Left lung (tissue), 10 donors: ENCODE data around the gene SWAP70. TPM values are rescaled to one million over a fixed set of nuclear protein-coding genes. Genes with fewer than 3 reads are reported as not detected.

Experiments used
- ATAC-seq: fragments of 200-7000 bp; cut with Tn5 transposase; one replicate; pipeline ENCODE4 v1.9.1; 2020; ENCODE audit warnings: moderate library complexity
- DNase-seq, 4 donors: peaks; one replicate each; pipeline ENCODE4 v3.0.0-alpha.2; 2013 to 2020
- H3K27ac ChIP-seq, 2 donors: fragments of 200-600 bp; sonication (generic) in 1 of 2; one replicate each; pipeline versions ENCODE4 v1.5.0 to v1.8.0; 2020 to 2021
- H3K27me3 ChIP-seq, 2 donors: fragments of 200-600 bp; sonication (generic) in 1 of 2; one replicate each; pipeline versions ENCODE4 v1.5.0 to v1.8.0; 2020 to 2021
- H3K36me3 ChIP-seq, 2 donors: fragments of 200-600 bp; sonication (generic) in 1 of 2; one replicate each; pipeline versions ENCODE4 v1.5.0 to v1.8.0; 2020 to 2021
- H3K4me1 ChIP-seq, 2 donors: fragments of 200-600 bp; one replicate each; pipeline ENCODE4 v1.8.0; 2021
- H3K4me3 ChIP-seq, 2 donors: fragments of 200-600 bp; sonication (generic) in 1 of 2; one replicate each; pipeline versions ENCODE4 v1.5.0 to v1.8.0; 2020 to 2021; ENCODE audit warnings: mild to moderate bottlenecking in 1 of 2
- H3K9me3 ChIP-seq, 2 donors: fragments of 200-600 bp; sonication (generic) in 1 of 2; one replicate each; pipeline versions ENCODE4 v1.5.0 to v1.8.0; 2020 to 2021
- CTCF ChIP-seq, 2 donors: fragments of 200-600 bp; sonication (generic) in 1 of 2; IDR thresholded peaks; one replicate each; pipeline versions ENCODE4 v1.5.0 to v1.8.0; 2021; ENCODE audit warnings: antibody characterized with exemption in 2 of 2
- intact Hi-C, 2 donors: fragments of 100-400 bp; cut with DNase I; formaldehyde crosslinking; loops; one replicate each; pipeline versions ENCODE4 v1.11.2 to v1.14.2; 2022
- polyA plus RNA-seq, 6 donors: library from polyadenylated mRNA; unstranded; fragments of 120-200 nt; gene quantifications; one replicate each; pipeline ENCODE4 v1.2.1, GENCODE V29; 2013; ENCODE audit not compliant: insufficient read length in 6 of 6
- total RNA-seq, 2 donors: library from RNA; stranded (reverse); fragmentation: NEBNext Ultra II Directional; extraction: Animal tissue kit (Norgen Biotek cat#: 25700); gene quantifications; one replicate each; pipeline ENCODE4 v1.2.1, GENCODE V29; 2021
- donor health status: DM: no; HTN: yes; CAD: no.
- donor health status: DM: no; HTN: no; CAD: no.

SWAP70 gene
- total and polyA plus RNA-seq, 8 donors = 20.5 to 50.8 (median 26.1) TPM

- ATAC-seq = no peak
- intact Hi-C loops = no loop called here
- Histone ChIP-seq H3K36me3 (peaks cover 0 to 51% of the 10 kb centered on the region in 2 donors), H3K9me3 (no peaks in the 10 kb centered on the region), H3K4me1 (peaks cover 0 to 7% of the 10 kb centered on the region in 2 donors), H3K4me3 (no peak overlapping the region), H3K27me3 (no peaks in the 10 kb centered on the region), H3K27ac (no peak overlapping the region)
- no peak for DNase-seq
- no peak for TF ChIP-seq CTCF (IDR thresholded peaks at IDR 0.05)
These were observed 126.0 kb downstream of the SWAP70 start for GRCh38 chr11:9789910-9790309.

GRCh38 chr11:9790703-9791102 lies 126.8 kb downstream of the SWAP70 start:
- no peak overlapping the region for H3K4me3 ChIP-seq
- intact Hi-C loops = no loop called here
- H3K9me3 ChIP-seq = no peaks in the 10 kb centered on the region
- peaks cover 0 to 43% of the 10 kb centered on the region in 2 donors for H3K36me3 ChIP-seq
- TF ChIP-seq CTCF (IDR thresholded peaks at IDR 0.05) = no peak
- no peak overlapping the region for H3K27ac ChIP-seq
- ATAC-seq (no peak), DNase-seq (peak in 1 of 4 donors; percentile 9)
- H3K4me1 ChIP-seq = peaks cover 0 to 7% of the 10 kb centered on the region in 2 donors
- no peaks in the 10 kb centered on the region for H3K27me3 ChIP-seq

- peaks cover 0 to 3% of the 10 kb centered on the region in 2 donors for H3K36me3 ChIP-seq
These were observed 132.4 kb downstream of the SWAP70 start for GRCh38 chr11:9796266-9796665.

GRCh38 chr11:9796854-9797253 lies 133.0 kb downstream of the SWAP70 start:
- peaks cover 0 to 3% of the 10 kb centered on the region in 2 donors for H3K36me3 ChIP-seq
- TF ChIP-seq CTCF (IDR thresholded peaks at IDR 0.05) = no peak
- H3K27ac ChIP-seq = no peak overlapping the region
- H3K4me1 ChIP-seq = no peaks in the 10 kb centered on the region
- H3K4me3 ChIP-seq = no peak overlapping the region
- no peak for DNase-seq
- no peaks in the 10 kb centered on the region for H3K27me3 ChIP-seq
- ATAC-seq = no peak
- intact Hi-C loops = no loop called here
- no peaks in the 10 kb centered on the region for H3K9me3 ChIP-seq

More at GRCh38 chr11:9796266-9796665, 132.4 kb downstream of the SWAP70 start:
- no peak for ATAC-seq
- intact Hi-C loops = no loop called here
- no peak for DNase-seq
- Histone ChIP-seq H3K27me3 (no peaks in the 10 kb centered on the region), H3K9me3 (no peaks in the 10 kb centered on the region), H3K27ac (no peak overlapping the region), H3K4me3 (no peak overlapping the region), H3K4me1 (no peaks in the 10 kb centered on the region)
- TF ChIP-seq CTCF (IDR thresholded peaks at IDR 0.05) = no peak

GRCh38 chr11:9797300-9797699 lies 133.4 kb downstream of the SWAP70 start:
- TF ChIP-seq CTCF (IDR thresholded peaks at IDR 0.05) = no peak
- Histone ChIP-seq H3K9me3 (no peaks in the 10 kb centered on the region), H3K36me3 (peaks cover 0 to 3% of the 10 kb centered on the region in 2 donors), H3K27ac (no peak overlapping the region), H3K4me3 (no peak overlapping the region), H3K27me3 (no peaks in the 10 kb centered on the region), H3K4me1 (no peaks in the 10 kb centered on the region)
- no peak for ATAC-seq
- no peak for DNase-seq
- intact Hi-C loops = no loop called here
